Right renal pelvis (tissue), 4 donors: ENCODE data around the gene SLC27A6. TPM values are rescaled to one million over a fixed set of nuclear protein-coding genes. Genes with fewer than 3 reads are reported as not detected.
"Not testable (repeated sequence)": the region's sequence is repeated elsewhere in the genome, so short reads cannot be mapped to it uniquely, and the experiment has no call there.

Source experiments
- DNase-seq, 4 donors: peaks; one replicate each; pipeline ENCODE4 v3.0.0-alpha.2; 2013; ENCODE audit warnings: low read depth in 4 of 4, low spot score in 3 of 4, missing footprints in 1 of 4
- polyA plus RNA-seq, 4 donors: library from polyadenylated mRNA; unstranded; fragments of 120-200 nt; gene quantifications; one replicate each; pipeline ENCODE4 v1.2.1, GENCODE V29; 2013; ENCODE audit not compliant: insufficient read length in 4 of 4

Gene SLC27A6
- polyA plus RNA-seq, 4 donors = 1.0 to 1.8 (median 1.6) TPM

DNA sequence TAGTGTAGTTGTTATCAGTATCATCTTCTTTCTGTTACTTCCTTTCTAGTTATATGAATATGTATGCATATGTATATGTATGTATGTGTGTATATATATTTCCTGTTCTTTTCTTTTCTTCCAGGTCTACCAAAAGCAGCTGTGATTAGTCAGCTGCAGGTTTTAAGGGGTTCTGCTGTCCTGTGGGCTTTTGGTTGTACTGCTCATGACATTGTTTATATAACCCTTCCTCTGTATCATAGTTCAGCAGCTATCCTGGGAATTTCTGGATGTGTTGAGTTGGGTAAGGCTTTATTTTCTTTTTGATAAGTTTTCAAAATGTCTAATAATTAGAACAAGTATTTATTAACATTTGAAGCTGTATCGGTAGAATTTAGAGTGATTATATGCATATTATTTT, 23.2 kb downstream of the SLC27A6 start:
- no peak for DNase-seq

DNA sequence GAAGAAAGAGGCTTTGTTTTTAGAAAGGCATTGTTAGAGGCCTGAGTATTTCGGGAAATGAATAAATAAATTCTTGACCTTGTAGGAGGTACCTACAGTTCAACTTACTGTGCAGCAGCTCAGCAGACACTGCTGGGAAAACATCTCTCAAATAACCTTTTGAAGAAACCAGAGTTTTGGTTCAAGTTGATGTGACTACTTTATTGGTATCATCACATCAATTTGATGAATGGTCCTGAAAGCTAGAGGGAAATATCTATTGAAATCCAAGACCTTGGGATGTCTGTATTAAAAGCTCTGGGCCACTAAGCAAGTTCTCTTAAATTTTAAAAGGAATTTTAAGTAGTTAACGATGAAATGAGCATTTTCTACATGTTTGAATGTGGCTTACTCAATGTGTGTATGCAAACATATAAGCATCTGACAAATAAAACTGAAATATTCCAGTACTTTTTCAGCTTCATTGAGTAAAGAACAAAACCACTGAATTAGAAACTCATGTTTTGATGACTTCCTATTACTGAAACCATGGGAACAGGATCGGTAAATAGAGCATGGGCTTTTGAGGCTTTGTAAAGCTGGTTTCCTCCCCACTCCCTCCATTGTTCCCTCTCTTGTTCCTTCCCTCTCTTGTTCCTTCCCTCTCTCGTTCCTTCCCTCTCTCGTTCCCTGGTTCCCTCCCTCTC, 36.7 kb downstream of the SLC27A6 start:
- peak in 1 of 4 donors; percentile 7 for DNase-seq

DNA sequence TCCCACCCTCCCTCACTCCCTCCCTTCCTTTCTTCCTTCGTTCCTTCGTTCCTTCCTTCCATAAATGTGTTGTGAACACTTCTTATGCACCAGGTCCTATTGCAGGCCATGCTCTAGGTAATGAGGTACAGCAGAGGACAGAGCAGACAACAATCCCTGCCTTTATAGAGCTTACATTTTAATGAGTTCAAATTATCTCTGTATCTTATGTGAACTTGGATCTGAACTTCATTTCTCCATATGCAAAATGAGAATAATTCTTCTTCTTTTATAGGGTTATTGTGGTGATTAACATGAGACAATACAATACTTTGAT, 37.2 kb downstream of the SLC27A6 start:
- no peak for DNase-seq

DNA sequence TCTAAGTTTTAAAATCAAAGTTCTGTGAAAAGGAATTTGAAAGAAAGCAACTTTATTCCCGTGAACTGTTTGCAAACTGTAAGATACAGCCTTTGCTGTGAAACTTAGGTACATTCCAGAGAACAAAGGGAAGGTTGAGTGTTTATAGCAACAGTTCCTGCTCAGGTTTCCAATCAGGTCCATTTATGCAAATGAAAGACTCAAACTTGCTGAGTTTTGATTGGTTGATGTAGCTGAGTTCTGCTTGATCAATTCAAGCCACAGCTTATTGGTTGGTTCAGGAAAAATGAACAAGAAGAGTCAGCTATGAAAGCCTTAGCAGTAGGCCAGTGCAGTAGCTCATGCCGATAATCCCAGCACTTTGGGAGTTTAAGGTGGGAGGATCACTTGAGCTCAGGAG, 37.9 kb downstream of the SLC27A6 start:
- DNase-seq = no peak

DNA sequence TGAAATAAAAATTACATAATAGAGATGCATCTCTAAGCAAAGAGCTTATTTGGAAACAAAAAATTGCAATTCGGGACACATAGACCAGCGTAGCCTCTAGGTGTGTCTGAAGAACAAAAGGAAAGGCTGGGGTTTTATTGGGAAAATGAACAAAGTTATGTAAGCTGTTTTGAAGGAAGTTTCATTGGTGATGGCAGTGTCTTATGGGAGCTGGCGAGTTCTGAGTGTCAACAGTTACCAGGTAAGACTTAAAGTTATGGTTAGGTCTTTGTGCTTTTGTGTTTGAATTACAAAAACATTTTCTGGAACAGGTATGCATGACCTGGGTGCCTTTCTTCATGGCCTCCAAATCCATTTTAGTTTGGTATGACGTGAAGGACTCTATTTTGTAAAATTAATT, 48.9 kb downstream of the SLC27A6 start:
- DNase-seq = no peak

DNA sequence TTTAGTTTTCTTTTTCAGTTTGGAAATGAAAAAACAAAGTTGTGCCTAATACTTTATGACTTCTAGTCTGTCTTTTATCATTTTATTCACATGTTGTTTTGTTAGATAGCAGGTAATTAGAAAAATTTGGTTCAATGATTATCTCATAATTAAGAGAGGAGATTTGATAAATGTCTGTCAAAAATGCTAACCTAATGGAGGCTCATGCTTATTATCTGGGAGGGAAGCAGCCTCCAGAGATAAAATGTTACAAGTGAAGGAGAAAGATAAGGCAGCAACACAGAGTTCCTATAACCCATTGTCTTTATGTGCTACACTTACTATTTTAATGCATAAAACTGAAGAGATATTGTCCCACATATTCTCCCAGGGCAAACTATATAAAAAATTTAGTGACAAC, 53.5 kb downstream of the SLC27A6 start:
- DNase-seq = no peak

DNA sequence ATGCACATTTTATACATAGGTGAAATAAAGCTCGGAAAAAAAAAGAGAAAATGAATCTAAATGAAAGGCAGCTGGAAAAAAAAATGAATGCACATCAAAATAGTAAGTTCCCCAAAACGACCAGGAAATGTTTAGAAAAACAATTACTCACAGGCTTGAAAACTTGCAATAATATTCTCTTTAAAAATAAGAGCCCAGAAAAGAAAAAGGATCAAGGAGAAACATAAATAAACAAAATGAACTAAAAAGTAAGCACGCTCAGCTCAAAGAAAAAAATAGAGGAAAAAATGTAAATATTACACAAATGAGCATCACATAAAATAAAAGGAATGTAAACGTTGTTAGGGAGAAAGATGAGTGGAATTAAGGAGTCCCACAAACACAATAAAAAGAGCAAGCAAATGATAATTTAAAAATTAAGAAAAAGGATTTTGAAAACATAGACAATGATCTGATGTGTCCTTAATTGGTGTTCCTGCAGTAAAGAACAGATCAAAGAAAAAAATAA, 54.2 kb downstream of the SLC27A6 start:
- DNase-seq = no peak

DNA sequence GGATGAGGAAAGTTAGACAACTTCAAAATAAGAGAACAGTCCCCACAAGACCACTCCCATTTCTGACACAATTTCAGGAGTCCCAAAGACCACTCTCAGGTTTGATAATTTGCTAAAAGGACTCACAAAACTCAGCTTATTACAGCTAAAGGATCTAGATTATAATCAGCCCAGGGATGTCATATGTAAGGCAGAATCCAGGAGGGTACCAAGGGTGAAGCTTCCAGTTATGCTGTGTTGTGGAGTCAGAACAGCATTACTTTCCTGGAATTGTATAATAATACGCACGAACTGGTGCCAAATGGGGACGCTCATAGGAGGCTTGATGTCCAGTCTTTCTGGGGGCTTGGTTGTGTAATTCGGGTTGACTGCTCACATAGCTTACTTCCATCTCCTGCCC, 55.4 kb downstream of the SLC27A6 start:
- DNase-seq = no peak

DNA sequence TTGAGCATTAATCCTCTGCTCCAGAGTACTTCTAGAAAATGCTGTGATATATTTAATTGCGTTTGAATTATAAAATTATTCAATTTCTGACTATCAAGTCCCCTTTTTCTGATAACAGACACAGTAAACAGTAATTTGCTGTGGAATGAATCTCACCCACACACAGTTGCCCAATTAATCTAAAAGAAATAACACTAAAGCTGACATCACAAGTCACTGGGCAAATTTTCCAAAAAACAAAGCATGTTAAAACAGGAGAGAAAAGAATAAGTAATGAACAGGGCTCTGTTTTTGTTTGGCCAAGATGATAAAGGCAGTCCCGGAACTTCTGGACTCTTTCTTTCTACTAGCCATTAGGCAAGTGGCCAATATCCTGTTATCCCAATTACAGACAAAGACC, 56.5 kb downstream of the SLC27A6 start:
- DNase-seq = no peak

DNA sequence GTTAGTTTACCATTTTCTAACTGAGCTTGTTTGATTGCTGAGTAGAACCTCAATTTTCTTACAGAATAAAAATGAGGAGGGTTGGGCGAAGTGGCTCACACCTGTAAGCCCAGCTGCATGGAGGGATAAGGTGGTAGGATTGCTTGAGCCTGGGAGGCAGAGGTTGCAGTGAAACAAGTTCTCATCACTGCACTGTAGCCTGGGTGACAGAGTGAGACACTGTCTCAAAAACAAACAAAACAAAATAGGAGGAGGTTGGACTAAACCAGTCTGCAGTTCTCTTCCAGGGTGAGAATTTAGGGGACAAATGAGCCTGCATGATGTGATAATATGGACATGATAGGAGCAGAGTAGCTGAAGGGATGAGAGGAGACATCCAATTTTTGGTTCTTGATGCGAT, 57.3 kb downstream of the SLC27A6 start:
- DNase-seq = no peak

DNA sequence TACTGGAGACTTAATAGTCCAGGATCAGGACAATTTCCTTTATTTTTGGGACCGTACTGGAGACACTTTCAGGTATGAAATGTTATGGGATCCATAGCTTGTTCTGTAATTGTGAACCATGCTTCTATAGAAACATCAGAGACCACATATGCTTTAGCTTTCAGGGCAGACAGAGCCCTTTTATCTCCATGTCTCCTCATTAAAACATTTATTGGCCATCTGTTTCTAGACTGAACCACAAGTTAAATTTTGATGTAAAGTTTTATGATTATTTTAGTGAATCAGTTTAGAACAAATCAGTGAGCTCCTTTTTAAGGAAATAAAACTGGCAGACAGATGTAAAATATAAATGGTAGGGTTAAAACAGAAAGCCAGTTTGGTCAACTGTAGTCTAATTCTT, 62.0 kb downstream of the SLC27A6 start:
- no peak for DNase-seq

DNA sequence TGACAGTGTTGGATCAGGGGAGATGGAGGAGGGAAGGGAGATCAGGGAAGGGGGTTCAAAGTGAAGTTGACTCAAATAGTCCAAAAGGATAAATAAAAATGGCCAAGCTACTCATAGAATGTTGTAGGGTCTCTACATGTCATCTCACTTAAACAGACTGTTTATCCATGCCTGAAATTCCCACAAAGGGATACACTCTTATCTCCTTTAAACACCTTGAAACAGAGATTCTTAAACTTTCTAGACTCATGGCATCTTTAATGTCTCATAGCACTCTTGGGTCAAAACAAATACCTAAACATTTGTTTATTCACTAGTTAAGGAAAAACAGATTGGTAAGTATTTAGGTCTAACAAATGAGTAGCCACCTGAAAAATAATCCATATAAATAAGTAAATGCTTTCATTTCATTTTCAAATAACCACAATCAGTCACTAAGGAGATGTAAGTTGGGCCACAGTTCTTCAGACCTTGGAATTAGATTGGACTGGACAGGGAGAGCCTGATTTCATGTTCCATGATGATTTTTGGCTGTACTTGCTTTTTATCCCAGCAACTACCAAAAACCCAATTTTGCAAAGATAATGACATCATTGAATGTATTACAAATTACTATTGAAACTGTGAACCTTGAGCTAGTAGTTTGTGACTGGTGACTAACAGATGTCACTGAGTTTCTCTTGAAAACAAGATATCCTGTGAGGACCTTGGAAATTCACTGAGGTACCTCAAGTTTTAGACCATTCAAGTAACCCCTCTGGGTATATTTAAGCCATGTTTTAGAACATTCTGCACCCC, 66.8 kb downstream of the SLC27A6 start:
- DNase-seq = no peak

DNA sequence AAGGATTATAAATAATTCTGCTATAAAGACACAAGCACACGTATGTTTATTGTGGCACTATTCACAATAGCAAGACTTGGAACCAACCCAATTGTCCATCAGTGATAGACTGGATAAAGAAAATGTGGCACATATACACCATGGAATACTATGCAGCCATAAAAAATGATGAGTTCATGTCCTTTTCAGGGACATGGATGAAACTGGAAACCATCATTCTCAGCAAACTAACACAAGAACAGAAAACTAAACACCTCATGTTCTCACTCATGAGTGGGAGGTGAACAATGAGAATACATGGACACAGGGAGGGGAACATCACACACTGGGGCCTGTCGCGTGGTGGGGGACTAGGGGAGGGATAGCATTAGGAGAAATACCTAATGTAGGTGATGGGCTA, 71.0 kb downstream of the SLC27A6 start:
- not testable (repeated sequence) for DNase-seq

DNA sequence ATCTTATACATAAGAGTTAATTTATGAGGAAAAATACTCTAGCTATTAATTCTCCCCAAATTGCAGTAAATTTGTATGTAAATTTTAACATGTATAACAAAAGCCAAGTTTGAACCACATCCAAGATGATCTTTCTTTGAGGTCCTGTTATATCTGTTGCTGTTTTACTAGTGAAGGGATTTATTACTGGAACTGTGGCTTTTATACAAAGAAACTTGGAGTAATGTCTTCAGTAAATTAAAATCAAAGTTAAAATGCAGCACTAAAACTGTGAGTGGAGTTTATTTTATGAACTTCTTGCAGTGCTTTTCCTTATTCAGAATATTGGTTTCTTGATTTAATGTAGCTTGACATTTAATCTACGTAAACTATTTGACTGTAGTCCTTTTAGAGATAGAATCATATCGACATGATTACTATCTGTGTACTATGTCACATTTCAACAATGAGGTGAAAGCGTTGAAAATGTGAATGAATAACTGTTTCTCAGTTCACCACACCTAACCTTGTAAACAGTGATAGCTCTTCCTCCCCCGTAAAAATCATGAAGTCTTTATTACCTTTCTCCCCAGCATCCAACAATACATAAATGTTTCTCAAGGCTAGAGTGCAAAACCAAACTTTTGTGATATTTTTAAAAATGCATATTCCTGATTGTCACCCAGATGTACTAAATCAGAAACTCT, 76.1 kb downstream of the SLC27A6 start:
- peak; percentile 33 to 56 (median 38) for DNase-seq

DNA sequence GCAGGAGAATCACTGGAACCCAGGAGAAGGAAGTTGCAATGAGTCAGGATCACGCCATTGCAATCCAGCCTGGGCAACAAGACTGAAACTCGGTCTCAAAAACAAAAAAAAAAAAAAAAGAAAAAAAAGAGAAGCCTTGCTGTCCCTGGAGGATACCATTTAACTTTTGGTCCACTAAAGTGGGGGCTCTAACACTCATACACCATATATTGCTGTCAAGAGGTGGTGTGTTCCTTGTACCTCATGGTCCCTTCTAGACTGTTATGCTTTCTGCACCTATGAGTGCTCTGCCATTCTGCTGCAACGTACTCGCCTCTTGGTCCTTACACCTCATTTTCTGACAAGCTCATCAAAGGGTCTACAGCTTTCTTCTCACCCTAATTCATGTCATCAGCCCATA, 77.0 kb downstream of the SLC27A6 start:
- no peak for DNase-seq

DNA sequence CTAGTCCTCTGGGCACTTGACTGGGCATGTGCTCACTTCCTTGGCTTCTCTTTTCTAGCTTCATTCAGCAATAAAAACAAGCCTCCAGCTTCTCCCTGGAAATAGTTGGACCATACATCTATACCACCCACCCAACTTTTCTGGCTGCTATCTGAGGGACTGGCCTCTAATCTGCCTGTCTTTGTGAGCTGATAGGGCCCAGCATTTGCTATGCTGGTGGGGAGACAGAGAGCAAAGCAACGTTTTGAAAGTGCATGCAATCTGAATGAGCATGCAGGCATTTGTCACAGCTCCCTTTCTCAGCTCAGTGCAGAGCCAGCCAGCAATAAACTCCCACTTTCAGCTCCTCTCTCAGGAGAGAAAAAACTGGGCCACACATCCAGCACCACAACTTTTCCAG, 78.6 kb downstream of the SLC27A6 start:
- no peak for DNase-seq

DNA sequence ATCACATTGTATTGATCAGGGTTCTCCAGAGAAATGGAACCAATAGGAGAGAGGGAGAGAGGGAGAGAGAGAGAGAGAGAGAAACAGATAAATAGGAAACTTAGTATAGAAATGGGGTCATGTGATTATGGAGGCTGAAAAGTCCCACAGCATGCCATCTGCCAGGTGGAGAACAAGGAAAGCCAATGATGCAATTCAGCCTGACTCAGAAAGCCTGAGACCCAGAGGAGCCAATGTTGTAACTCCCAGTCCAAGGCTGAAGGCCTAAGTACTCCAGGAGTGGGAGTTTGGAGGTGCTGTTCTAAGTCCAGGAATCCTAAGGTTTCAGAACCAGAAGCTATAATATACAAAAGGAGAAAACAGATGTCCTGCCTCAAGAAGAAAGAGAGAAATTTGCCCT, 80.9 kb downstream of the SLC27A6 start:
- no peak for DNase-seq

DNA sequence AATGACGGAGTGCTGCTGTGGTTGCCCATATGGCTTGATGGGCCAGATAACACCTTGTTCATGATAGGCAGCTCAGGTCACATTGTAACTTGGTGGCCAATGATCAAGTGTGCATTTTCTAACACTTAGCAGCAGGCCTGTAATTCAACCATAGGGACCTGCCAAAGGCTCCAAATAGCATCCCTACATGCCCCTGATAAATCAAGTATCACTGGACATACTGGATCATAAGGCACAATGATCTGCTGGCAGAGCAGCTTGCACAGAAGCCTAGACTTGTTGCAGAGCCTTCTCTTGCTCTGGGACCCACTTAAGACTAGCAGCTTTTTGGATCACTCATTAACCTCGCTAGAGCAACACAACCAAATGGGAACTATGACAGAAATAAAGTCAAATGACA, 83.2 kb downstream of the SLC27A6 start:
- peak in 1 of 4 donors; percentile 23 for DNase-seq

DNA sequence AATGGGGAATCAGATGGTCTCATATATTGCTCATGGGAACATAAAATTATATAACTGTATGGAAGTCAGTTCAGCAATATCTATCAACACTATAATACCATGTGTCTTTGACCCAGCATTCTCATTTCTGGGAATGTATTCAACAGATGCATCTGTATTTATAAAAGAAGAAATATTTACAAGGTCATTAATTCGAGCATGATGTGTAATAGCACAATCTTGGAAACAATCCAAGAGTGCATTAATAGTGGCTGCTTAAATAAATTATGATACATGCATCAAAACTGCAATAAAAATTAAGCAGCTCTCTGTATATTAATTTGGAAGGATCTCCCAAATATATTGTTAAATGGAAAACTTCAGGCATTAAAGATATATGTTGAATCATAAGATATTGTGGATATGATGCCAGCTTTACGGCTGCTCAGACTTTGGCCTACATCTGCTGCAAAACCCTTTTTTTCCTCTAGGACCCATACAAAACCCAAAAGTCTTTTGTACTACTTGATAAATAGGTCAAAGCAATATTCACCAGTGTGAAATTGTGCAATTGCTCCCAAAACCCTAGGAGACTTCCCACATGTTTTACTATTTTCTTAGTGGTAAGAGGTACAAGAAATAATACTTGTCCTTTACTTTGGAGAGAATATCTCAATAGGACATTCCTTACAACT, 84.0 kb downstream of the SLC27A6 start:
- DNase-seq = peak in 2 of 4 donors; percentile 8 to 25

DNA sequence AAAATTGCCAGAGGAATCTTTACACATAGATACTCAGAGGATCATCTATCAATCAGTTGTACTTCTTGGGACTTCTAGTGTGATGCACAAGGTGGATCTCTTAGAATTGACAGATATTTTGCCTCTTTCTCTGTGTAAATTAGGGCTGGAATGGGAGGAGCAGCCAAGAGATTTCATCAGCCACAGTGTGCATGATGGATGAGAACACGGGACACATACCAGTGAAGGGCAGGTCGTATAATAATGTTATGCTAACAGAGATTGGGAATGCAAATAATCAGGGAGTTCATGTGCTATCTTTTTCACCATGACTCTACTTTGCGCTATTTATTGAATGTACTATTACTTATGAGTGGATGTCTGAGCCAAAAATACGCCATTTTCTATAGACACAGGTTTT, 86.0 kb downstream of the SLC27A6 start:
- DNase-seq = no peak

DNA sequence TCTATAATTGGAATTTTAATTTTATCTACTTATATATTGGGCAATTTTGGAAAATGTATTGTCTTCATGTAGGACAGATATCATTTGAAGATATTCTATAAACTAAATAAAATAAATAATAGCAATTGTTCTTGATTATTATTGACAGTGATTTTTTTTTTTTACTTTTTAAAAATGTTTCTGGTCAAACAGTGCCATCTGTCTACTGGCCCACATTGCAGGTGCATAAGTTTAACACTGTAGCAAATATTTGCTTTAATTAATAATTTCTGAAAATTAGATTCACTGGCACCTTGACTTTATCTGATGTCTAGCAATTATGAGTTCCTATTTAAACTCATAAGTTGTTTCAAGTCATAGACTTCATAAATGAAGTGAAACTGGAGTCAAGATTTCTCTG, 88.2 kb downstream of the SLC27A6 start:
- DNase-seq = no peak
